GM18526 (cell line): ENCODE results near the gene PLXNB3.

Source experiments
- POLR2A ChIP-seq: IDR thresholded peaks from 3 replicates; pipeline ENCODE4 v1.6.1; 2011; ENCODE audit not compliant: insufficient read length; ENCODE audit errors: extremely low read depth

The PLXNB3 gene

DNA sequence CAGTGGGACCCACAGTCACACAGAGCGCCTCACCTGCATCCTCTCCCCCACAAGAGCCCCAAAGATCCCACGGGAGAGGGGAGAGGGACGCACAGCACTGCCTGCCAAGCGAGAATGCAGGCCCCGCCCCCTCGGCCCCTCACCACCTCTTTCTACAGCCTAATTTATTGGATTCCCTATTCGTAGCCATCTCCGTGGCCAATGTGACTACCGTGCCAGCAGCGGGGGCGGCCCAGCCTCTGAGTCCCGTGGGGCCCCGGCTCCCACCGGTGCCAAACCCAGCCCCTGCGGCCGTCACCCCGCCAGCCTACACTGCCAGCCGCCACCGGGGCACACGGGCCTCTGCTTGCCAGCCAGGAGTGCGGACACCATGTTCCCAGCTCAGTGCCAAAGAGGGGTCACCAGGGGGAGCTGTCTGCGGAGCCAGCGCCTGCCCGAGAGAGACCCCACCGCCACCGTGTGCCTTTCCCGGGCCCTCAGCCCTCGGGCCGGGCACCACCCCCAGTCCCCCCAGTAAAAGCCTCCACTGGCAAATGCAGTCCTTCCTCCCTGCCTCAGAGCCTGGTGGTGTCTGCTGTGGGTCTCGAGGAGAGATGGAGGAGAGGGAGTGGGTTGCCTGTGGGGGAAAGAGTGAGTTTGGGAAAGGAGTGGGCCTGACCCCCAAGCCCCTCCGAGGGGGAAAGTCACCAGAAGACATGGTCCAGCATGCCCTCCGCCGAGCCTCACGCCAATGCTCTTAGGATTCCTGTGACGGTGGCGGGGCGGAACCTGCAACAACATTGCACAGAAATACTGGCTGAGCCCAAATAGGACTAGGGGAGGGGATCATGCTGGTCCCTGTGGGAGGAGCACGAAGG, 19.6 kb upstream of the PLXNB3 start:
- no peak for TF ChIP-seq POLR2A

DNA sequence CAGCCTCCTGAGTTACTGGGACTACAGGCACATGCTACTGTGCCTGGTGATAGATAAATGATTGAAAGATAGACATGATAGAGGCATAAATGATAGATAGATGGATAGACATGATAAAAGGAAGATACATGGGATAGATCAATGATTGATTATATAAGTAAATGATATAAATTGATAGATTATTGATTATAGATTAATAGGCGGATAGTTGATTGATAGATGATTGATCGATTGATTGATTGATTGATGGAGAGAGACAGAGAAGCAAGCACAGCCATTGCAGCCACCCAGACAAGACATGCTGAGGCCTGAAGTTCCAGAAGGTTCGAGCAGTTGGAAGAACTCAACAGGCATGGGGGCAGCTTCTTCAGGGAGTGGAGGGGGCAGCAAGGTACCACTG, 17.7 kb upstream of the PLXNB3 start:
- TF ChIP-seq POLR2A: no peak

DNA sequence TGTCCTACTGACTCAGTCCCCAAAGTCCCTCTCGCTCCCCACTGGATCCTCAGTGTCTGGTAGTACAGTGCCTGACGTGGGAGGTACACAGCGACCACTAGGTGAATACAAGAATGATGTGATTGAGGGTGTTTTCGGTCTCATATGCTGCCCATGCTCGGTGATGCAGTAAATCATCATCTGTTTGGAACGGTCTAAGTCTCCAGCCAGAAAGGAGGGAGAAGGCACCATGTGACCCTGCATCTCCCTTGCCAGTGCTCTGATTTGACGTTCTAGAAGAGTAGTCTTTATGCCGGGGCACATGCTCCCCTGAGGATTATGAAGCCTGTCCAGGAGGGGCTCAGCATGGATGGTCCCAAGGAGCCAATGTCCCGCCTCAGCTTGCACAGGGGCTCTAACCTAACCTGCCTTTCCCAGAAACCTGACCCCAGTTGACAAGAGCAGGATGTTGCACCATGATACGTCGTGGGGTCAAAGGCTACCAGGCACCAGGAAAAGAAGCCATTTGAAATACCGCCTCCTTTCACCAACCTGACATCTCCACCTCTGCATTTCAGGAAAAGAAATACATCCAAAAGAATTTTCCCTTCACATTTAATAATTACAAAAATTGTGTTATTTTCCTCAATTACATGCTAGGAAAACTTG, 13.8 kb upstream of the PLXNB3 start:
- no peak for TF ChIP-seq POLR2A

DNA sequence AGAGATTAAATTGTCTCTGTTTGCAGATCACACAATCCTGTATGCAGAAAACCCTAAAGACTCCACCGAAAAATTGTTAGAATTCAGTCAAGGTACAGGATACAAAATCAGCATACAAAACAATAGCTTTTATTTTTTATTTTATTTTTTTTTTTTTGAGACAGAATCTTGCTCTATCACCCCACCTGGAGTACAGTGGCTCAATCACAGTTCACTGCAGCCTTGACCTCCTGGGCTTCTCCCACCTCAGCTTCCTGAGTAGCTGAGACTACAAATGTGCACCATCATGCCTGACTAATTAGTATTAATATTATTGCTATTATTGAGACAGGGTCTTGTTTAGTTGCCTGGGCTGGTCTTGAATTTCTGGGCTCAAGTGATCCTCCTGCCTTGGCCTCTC, 8.9 kb upstream of the PLXNB3 start:
- TF ChIP-seq POLR2A: no peak

DNA sequence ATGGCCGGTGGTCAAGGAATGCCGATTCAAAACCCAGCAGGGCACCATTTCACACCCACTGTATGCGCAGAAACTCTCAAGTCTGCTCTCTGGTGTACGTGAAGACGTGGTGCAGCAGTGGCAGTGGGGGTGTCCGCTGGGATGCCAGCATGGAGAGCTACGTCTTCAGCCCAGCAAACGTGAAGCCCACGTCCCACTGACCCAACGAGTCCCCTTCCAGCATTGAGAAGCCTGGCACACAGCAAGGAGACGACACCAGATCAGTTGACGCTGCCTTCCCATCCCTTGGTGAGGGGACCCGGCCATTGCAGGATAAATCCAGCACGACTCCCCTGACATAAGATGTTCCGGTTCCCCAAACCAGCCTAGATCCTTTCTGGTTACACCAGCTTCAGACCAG, 2.2 kb upstream of the PLXNB3 start:
- no peak for TF ChIP-seq POLR2A

DNA sequence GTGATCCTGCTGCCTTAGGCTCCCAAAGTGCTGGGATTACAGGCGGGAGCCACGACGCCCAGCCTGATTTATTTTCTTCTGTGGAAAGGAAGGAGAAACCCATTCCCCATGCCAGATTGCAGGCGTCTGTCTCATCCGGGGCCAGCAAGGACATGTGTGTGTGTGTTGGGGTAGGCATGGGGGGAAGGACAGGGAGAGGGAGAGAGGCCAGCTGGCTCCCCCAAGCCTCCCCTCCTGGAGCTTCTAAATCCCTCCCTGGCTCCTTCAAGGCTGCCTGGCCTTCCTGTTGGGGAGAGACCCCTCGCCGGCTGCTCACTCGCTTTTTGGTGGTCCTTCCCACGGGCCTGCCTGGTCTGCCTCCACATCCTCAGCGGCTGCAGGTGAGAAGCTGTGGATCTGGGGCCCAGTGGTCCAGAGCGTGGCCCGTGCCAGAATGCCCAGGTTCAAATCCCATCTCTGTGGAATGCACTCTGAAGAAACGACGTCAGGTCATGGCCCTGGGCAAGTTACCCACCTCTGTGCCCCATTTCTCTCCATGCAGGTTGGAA, 1.3 kb upstream of the PLXNB3 start:
- no peak for TF ChIP-seq POLR2A

DNA sequence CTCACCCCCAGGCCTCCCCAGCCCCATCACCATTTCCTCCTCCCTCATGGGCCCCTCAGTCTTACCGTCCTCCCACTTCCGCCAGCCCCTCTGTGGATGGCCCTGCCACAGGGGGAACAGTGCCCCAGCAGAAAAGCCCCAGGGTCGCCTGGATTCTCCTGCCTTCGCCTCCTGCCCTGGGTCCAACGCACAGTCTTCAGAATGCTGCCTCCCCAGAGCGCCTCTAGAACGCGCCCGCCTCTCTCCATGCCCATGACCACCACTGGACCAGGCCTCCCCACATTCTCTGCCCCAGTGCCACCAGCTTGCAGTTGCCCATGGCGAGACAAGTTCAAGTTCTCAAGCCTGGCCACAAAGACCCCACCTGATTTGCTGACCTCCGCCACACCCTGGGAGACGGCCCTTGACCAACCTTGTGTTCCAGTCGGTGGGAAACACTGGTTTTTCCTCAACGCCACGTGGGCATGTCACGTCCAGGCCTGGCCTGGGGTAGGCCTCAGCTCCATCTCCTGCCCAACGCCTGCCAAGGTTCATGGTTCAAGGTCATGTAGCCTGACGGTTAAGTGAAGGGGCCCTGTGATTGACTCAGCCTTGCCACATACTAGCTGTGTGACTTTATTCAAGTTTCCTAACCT, 634 bp upstream of the PLXNB3 start:
- no peak for TF ChIP-seq POLR2A

DNA sequence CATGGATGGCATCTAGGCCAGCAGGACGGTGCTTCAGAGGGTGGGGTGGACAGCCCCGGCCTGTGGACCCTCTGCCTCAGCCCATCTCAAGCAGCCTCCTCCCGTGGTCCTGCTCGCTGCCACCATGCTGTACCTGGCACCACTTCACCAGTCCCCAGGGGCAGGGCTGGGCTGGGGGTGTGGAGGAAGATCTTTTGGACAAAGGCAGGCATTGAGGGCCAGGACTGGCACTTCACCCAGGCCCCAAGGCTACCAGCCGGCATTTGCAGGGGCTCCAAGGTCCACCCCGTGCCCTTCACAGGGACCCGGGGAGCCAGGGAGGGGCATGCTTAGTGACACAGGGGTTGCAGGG, 713 bp downstream of the PLXNB3 start:
- TF ChIP-seq POLR2A: no peak

DNA sequence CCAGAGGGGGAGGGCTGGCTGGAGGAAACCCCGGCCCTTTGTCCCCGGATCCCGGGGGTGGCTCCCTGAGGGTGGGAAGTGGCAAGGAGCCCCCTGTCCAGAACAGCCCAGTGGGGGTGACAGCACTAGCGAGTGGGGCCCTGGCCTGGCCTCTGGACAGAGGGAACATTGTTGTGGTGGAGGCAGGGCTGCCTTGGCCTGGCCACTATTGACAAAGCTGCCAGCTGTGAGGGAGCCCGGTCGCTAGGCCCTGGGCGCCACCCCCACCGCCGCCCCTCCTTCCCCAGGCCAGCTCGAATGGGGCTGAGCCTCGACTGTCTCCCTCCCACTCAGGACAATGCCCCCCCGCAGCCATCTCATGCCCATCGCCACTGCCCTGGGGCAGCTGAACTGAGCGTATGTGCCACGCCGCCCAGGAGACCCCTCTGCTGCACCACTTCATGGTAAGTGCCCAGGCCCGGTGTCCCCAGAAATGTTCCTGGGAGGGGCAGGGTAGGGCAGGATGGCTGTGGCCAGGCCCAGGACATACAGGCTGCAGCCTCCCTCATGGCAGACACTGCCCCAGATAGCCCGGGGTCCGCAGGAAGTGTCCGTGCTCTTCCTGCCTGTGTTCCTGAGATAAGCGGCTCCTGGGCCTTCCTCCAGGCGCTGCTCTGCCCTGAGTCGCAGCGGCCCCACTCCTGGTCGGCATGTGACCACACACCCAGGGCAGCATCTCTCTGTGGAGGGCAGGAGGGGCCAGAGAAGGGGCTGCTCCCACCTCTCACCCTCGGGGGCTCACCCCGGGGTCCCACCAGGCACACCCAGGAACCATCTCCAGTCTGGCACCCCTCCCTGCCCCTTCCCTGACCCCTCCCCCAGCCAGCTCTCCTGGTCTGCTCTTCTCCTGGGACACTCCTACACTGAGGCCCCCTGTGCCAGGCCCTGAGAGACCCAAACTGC, 1.4 kb downstream of the PLXNB3 start:
- no peak for TF ChIP-seq POLR2A

DNA sequence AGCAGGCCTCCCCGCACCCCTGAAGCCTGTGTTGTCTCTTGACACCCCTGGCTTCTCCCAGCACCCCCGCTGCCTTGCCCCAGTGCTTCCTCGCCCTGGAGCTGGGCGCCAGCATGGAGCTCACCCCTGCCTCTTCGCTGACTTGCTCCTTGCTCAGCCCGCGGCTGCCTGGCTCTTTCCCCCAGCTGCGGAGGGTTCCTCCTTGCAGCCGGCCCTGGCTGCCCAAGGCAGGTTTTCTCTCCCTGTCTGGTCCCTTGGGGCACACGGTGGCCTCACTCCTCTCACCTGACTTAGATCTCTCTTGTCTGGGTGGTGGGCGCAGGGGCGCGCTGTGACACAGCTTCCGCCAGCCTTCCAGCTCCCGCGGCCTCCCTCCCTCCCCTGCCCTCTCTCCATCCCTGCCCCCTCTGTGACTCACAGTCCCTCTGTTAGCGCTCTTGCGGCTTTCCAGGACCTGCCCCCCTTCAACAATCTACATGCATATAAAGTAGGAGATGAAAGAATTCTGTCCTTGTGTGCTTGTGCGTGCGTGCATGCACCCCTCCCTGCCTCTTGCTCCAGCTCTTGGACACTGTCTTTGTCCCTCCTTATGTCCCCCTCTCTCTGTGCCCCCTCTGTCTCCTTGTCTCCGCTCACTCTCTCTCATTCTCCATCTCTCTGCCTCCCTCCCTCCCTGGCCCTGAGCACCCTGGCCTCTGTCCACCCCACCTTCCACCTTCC, 2.2 kb downstream of the PLXNB3 start:
- no peak for TF ChIP-seq POLR2A

DNA sequence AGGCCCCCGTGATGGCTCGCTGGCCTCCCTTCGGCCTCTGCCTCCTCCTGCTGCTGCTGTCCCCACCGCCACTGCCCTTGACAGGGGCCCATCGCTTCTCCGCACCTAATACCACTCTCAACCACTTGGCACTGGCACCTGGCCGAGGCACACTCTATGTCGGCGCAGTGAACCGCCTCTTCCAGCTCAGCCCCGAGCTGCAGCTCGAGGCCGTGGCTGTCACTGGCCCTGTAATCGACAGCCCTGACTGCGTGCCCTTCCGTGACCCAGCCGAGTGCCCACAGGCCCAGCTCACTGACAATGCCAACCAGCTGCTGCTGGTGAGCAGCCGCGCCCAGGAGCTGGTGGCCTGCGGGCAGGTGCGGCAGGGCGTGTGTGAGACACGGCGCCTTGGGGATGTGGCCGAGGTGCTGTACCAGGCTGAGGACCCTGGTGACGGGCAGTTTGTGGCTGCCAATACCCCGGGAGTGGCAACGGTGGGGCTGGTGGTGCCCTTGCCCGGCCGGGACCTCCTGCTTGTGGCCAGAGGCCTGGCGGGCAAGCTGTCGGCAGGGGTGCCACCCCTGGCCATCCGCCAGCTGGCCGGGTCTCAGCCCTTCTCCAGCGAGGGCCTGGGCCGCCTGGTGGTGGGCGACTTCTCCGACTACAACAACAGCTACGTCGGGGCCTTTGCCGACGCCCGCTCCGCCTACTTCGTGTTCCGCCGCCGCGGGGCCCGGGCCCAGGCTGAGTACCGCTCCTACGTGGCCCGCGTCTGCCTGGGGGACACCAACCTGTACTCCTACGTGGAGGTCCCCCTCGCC, 3.0 kb downstream of the PLXNB3 start:
- TF ChIP-seq POLR2A: no peak

DNA sequence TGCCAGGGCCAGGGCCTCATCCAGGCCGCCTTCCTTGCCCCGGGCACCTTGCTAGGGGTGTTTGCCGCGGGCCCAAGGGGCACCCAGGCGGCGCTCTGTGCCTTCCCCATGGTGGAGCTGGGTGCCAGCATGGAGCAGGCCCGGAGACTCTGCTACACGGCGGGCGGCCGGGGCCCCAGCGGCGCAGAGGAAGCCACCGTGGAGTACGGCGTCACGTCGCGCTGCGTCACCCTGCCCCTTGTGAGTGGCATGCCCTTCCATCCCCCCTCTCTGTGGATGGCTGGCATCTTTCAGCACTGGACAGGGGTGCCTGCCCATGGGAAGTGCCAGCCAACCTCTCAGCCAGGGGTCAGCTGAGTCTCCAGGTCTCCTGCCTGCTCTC, 3.6 kb downstream of the PLXNB3 start:
- no peak for TF ChIP-seq POLR2A

DNA sequence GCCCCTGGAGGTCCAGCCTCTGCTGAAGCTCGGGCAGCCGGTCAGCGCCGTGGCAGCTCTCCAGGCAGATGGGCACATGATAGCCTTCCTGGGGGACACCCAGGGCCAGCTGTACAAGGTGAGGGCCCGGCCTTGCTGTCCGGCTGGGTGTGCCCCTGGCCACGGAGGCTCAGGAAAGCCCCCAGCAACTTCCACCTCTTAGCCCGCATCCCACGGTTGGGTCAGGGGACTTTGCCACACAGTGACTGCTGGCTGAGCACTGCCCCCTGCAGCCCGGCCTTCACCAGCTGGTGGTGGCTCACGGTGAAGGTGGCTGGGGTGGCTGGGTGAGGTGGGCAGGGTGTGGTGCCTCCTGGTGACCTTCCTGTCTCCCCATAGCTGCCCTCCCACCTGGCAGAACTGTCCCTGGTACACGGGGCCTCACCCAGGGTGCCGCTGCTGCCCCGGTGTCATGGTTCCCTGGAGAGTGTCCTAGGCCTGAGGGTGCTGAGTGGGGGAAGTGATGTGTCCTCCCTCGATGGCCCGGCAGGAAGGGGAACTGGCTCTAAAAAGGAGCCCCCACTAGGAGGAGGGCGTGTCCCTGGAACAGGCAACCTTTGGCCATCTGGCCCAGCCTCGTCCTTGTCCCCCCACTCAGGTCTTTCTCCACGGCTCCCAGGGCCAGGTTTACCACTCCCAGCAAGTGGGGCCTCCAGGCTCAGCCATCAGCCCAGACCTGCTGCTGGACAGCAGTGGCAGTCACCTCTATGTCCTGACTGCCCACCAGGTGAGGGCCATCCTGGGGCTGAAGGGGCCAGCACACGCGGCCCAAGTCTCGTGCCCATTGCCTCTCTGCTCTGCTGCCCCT, 4.5 kb downstream of the PLXNB3 start:
- TF ChIP-seq POLR2A: no peak
